Measurements from ENCODE around the gene NTN5. TPM values are rescaled to one million over a fixed set of nuclear protein-coding genes. Genes with fewer than 3 reads are reported as not detected.
A peak's percentile ranks its signal among the peaks of the same experiment; 100 is the strongest.

NTN5 gene
- total RNA-seq, 3 donors from 2014 or later (not counting 1 experiment from before 2014, with no cell fraction given) = 1.3 to 3.4 (median 2.1) TPM

GRCh38 chr19:48669903-48670668, 2.7 kb downstream of the NTN5 start:
- Mint-ChIP-seq H3K4me3 (no peak overlapping the region), H3K9me3 (peaks cover 5 to 9% of the 10 kb centered on the region in 2 donors), H3K27ac (peak overlapping the region in 1 of 2 donors; percentile 81), H3K36me3 (no peaks in the 10 kb centered on the region), H3K27me3 (ENCODE audit: low read depth in 2 of 2) (no peaks in the 10 kb centered on the region), H3K4me1 (peaks cover under 1 to 9% of the 10 kb centered on the region in 2 donors)
- DNase-seq = no peak
- H3K27ac ChIP-seq (ENCODE audit: low read length) = no peak overlapping the region
- no peak for TF ChIP-seq CTCF (IDR thresholded peaks at IDR 0.05)
- H3K4me3 ChIP-seq (ENCODE audit: low read length) = no peak overlapping the region
- ATAC-seq = no peak
- 97% methylated on average over 26 of the region's 26 CpGs for WGBS (ENCODE audit: insufficient coverage)
- no peaks in the 10 kb centered on the region for H3K9me3 ChIP-seq (ENCODE audit: control insufficient read depth, insufficient read depth, low read length)
- intact Hi-C loops (cut with micrococcal nuclease) = no loop called here
- no peaks in the 10 kb centered on the region for H3K27me3 ChIP-seq (ENCODE audit: control insufficient read depth, insufficient read depth, low read length)
- H3K4me1 ChIP-seq (ENCODE audit: control insufficient read depth, insufficient read depth, low read length) = peaks cover 1% of the 10 kb centered on the region
- H3K36me3 ChIP-seq (ENCODE audit: control insufficient read depth, insufficient read depth, low read length) = no peaks in the 10 kb centered on the region

- 95% methylated on average over 2 of the region's 2 CpGs for WGBS (ENCODE audit: insufficient coverage)
These were observed 4.1 kb downstream of the NTN5 start for GRCh38 chr19:48668761-48669160.

GRCh38 chr19:48668332-48668731, 4.5 kb downstream of the NTN5 start:
- peaks cover 0 to 6% of the 10 kb centered on the region in 2 donors for H3K4me1 Mint-ChIP-seq
- intact Hi-C loops (cut with micrococcal nuclease) = no loop called here
- peaks cover 5 to 9% of the 10 kb centered on the region in 2 donors for H3K9me3 Mint-ChIP-seq
- WGBS (ENCODE audit: insufficient coverage) = 92% methylated on average over 3 of the region's 3 CpGs
- no peak for DNase-seq
- H3K27me3 Mint-ChIP-seq (ENCODE audit: low read depth in 2 of 2) = no peaks in the 10 kb centered on the region
- H3K4me1 ChIP-seq (ENCODE audit: control insufficient read depth, insufficient read depth, low read length) = no peaks in the 10 kb centered on the region
- no peak overlapping the region for H3K4me3 Mint-ChIP-seq
- H3K27ac ChIP-seq (ENCODE audit: low read length) = no peak overlapping the region
- no peaks in the 10 kb centered on the region for H3K9me3 ChIP-seq (ENCODE audit: control insufficient read depth, insufficient read depth, low read length)
- no peaks in the 10 kb centered on the region for H3K27me3 ChIP-seq (ENCODE audit: control insufficient read depth, insufficient read depth, low read length)
- ATAC-seq = no peak
- no peak for TF ChIP-seq CTCF (IDR thresholded peaks at IDR 0.05)
- H3K27ac Mint-ChIP-seq = peak overlapping the region in 1 of 2 donors; percentile 37
- H3K36me3 Mint-ChIP-seq = no peaks in the 10 kb centered on the region
- no peak overlapping the region for H3K4me3 ChIP-seq (ENCODE audit: low read length)
- H3K36me3 ChIP-seq (ENCODE audit: control insufficient read depth, insufficient read depth, low read length) = no peaks in the 10 kb centered on the region

More at GRCh38 chr19:48668761-48669160, 4.1 kb downstream of the NTN5 start:
- DNase-seq (no peak), ATAC-seq (no peak)
- Mint-ChIP-seq H3K36me3 (no peaks in the 10 kb centered on the region), H3K4me3 (no peak overlapping the region), H3K27me3 (ENCODE audit: low read depth in 2 of 2) (no peaks in the 10 kb centered on the region), H3K4me1 (peaks cover 0 to 6% of the 10 kb centered on the region in 2 donors), H3K9me3 (peaks cover 5 to 9% of the 10 kb centered on the region in 2 donors), H3K27ac (peak overlapping the region in 1 of 2 donors; percentile 37)
- Histone ChIP-seq H3K27me3 (ENCODE audit: control insufficient read depth, insufficient read depth, low read length) (no peaks in the 10 kb centered on the region), H3K36me3 (ENCODE audit: control insufficient read depth, insufficient read depth, low read length) (no peaks in the 10 kb centered on the region), H3K4me3 (ENCODE audit: low read length) (no peak overlapping the region), H3K4me1 (ENCODE audit: control insufficient read depth, insufficient read depth, low read length) (no peaks in the 10 kb centered on the region), H3K27ac (ENCODE audit: low read length) (no peak overlapping the region), H3K9me3 (ENCODE audit: control insufficient read depth, insufficient read depth, low read length) (no peaks in the 10 kb centered on the region)
- TF ChIP-seq CTCF (IDR thresholded peaks at IDR 0.05) = no peak
- intact Hi-C loops (cut with micrococcal nuclease) = no loop called here
